HG02798 (cell line): ENCODE results near the gene BCDIN3D.

Experiments
- ATAC-seq: cut with Tn5 transposase; IDR thresholded peaks from one replicate; pipeline ENCODE4 v1.9.1; 2021; ENCODE audit warnings: mild to moderate bottlenecking; ENCODE audit not compliant: unreplicated experiment, poor library complexity

The BCDIN3D gene

GRCh38 chr12:49824416-49824815, 18.5 kb downstream of the BCDIN3D start:
- ATAC-seq: no peak

GRCh38 chr12:49823951-49824350, 19.0 kb downstream of the BCDIN3D start:
- ATAC-seq: no peak

- ATAC-seq: no peak
Measured at GRCh38 chr12:49823350-49823749, 19.6 kb downstream of the BCDIN3D start.

GRCh38 chr12:49821373-49822287, 21.3 kb downstream of the BCDIN3D start:
- ATAC-seq: no peak

- no peak for ATAC-seq
Measured at GRCh38 chr12:49819786-49820185, 23.1 kb downstream of the BCDIN3D start.

- ATAC-seq: no peak
Measured at GRCh38 chr12:49818241-49818895, 24.5 kb downstream of the BCDIN3D start.

- no peak for ATAC-seq
Measured at GRCh38 chr12:49813131-49813530, 29.8 kb downstream of the BCDIN3D start.

- ATAC-seq: no peak
Measured at GRCh38 chr12:49811961-49812401, 30.9 kb downstream of the BCDIN3D start.

GRCh38 chr12:49811136-49811535, 31.8 kb downstream of the BCDIN3D start:
- ATAC-seq: no peak

- no peak for ATAC-seq
Measured at GRCh38 chr12:49809906-49810389, 33.0 kb downstream of the BCDIN3D start.

GRCh38 chr12:49809381-49809905, 33.5 kb downstream of the BCDIN3D start:
- no peak for ATAC-seq

- ATAC-seq: no peak
Measured at GRCh38 chr12:49808686-49809380, 34.1 kb downstream of the BCDIN3D start.

- no peak for ATAC-seq
Measured at GRCh38 chr12:49807991-49808580, 34.8 kb downstream of the BCDIN3D start.

- ATAC-seq: no peak
Measured at GRCh38 chr12:49806877-49807276, 36.0 kb downstream of the BCDIN3D start.

GRCh38 chr12:49806321-49806813, 36.5 kb downstream of the BCDIN3D start:
- no peak for ATAC-seq

GRCh38 chr12:49805409-49805808, 37.5 kb downstream of the BCDIN3D start:
- no peak for ATAC-seq

- no peak for ATAC-seq
Measured at GRCh38 chr12:49804821-49805220, 38.1 kb downstream of the BCDIN3D start.

- no peak for ATAC-seq
Measured at GRCh38 chr12:49803693-49804450, 39.0 kb downstream of the BCDIN3D start.
